ENCODE results near the gene INPP5D.

The INPP5D gene

DNA sequence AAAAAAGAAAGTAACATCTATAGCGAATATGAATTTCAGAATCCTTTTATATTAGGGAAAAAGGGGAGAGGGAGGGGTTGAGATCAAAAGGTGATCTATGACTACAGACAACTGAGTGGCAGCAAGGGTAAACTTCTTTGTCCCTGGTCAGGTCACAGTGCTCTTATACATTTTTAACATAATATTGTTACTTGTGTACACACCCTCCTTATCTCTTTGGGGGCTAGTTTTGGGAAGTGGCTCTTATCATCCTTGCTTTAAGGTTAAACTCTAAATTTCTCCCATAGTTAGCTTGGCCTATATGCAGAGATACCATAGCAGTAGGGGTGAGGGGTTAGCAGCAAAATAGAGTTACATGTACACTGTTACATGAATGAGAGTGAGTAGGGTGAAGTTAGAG lies 159.7 kb downstream of the INPP5D start:
- no peak for DNase-seq

DNA sequence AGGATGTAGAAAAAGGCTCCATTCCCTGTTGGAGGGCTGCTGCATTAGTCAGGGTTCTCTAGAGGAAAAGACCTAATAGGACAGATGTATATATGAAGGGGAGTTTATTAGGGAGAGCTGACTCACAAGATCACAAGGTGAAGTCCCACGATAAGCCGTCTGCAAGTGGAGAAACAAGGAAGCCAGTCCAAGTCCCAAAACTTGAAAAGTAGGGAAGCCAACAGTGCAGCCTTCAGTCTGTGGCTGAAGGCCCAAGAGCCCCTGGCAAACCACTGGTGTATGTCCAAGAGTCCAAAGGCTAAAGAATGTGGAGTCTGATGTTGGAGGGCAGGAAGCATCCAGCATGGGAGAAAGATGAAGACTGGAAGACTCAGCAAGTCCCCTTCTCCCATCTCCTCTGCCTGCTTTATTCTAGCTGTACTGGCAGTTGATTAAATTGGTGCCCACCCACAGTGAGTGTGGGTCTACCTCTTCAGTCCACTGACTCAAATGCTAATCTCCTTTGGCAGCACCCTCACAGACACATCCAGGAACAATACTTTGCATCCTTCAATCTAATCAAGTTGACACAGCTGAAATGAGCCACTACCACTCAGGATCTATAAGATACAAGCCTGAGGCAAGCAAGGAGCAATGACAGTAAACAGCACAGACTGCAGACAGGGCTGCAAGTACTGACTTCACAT lies 161.4 kb downstream of the INPP5D start:
- no peak for DNase-seq

DNA sequence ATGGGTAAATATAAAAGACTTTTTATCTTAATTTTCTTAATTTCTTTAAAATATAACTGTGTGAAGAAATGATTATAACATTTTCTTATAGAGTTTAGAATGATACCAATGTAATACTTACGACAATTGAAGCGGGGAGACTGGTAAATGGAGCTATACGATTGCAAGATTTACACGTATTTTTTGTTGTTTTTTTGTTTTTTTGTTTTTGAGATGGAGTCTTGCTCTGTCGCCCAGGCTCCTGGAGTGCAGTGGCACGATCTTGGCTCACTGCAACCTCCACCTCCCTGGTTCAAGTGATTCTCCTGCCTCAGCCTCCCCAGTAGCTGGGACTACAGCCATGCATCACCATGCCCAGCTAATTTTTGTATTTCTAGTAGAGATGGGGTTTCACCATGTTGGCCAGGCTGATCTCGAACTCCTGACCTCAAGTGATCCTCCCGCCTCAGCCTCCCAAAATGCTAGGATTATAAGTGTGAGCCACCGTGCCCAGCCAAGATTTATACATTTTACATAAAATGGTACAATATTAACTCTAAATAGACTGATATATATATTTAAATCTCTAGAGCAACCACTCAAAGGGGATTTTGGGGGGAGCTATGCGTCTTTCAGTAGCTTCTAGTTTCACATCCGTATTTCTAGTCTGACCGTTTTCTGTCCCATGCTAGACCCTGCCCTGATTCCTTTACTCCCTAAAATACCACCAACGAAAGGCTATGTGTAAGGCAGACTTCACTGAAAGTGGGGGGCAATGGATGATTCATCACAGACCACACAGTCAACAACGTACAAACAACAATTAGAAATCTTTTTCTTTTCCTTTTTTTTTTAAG lies 163.1 kb downstream of the INPP5D start:
- DNase-seq = no peak

DNA sequence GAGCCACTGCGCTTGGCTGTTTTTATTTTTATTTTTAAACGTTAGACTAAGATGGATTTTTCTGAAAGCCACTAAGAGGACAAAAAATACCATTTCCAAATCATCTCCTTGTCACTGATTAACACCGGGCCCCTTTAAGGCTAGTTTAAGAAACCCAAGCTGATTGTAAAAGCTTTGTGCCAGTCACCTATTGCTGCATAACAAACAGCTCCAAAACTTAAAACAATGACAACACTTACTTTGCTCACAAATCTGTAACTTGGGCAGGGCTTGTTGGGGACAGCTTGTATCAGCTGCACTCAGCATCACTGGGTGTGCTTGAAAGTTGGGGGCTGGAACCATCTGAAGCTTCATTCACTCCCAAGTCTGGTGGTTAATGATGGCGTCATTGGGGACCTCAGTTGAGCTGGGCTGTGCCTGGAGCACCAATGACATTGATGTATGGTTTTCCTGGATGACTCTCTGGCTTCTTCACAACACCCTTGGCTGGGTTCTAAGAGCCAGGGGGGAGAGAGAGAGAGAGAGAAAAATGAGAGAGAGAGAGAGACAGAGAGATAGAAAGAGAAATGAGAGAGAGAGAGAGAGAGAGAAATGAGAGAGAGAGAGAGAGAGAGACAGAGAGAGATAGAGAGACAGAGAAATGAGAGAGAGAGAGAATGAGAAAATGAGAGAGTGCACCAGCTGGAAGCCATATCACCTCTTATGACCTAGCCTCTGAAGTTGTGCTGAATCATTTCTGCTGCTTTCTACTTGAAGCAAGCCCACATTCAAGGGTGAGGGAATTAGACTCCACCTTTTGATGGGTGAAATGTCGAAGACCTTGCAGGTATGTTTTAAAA lies 165.3 kb downstream of the INPP5D start:
- no peak for DNase-seq

DNA sequence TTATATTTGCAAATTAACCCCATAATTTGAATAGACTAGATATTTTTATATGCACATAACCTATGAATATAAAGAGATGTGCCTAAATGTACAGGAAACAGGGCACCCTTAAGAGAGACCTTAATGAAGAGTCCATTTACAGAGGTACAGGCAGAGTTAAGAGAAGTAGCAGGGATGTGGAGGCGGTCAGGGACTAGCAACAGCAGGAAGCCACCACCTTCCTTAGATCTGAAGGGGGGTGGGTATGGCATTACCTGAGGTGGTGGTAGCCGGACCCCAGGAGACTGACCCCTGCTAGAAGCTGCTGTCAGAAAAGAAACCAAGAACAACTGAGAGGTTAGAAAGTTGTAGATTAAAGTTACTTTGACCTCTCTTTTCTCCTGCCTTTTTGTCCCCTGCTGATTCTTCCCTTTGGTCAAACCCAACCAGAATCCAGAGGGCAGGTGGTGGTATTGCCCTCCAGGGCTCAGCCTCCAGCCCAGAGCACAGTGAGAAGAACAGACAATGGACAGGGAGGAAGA lies 166.4 kb downstream of the INPP5D start:
- no peak for DNase-seq

DNA sequence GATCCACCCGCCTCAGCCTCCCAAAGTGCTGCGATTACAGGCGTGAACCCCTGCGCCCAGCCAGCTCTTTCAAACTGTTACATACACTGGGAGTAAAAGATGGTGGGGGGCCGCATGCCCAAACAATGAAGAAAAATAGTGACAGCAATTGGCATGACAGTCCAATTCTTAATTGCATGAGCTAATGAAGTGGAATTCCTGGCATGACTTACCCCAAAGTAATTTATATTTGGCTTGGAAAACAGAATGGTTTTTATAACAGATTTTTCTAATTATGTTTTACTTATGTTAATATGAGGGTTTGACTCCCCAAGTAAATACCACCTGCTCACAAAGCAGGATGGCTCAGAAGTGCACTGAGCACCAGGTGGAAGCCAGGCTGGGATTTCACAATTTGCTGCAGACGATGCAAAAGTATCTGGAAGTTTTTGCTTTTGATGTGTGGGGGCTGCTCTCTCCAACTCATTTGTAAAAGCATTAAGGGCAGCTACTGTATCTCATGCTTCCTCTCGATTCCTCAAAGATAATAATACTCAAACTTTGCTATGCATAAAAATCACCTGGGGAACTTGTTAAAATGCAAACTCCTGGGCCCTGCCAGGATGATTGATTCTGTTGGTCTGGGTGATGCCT lies 167.3 kb downstream of the INPP5D start:
- DNase-seq = no peak

DNA sequence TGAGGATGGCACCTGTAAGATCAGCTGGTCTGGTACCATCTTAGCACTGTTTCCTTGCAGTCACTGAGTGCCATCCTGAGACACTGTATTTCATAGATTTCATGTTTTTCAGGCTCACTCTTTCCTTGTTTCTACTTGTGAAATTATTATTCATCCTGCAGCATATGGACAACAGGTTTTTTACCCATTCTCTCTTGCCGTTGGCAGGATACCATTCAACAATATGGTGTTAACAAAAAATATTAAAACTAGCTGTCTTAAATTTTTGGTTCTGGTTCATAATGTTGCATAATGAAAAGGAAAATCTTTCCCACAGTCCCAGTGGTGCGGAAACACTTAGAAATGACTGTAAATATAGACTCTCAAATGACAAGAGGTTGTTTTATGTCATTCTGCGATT lies 168.2 kb downstream of the INPP5D start:
- no peak for DNase-seq

DNA sequence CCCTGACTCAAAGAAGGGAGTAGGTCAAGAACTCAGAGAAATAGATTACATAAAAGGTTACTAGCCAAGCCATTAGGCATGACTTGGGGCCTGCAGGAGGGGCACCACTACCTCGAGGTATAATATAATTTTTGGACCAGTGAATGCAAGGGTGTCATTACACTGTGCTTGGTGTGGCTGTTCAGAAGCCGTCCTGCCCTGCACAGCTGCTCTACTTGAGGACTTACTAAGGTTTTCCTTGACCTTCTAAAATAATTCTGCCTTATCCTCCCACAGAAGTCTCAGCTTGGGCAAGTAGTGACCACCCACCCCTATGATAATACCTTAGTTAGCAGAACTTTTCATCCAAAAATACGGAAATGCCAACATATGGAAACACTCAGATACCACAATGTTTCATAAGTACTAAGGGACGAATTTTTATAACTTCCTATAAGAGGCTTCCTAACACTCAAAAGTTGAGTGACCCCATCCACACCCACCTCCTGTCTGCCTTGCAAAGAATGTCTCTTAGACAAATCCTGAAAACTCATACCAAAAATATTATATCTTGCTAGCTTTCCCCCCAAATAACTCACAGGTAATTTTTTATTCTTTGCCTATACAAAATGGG lies 173.6 kb downstream of the INPP5D start:
- DNase-seq = no peak

DNA sequence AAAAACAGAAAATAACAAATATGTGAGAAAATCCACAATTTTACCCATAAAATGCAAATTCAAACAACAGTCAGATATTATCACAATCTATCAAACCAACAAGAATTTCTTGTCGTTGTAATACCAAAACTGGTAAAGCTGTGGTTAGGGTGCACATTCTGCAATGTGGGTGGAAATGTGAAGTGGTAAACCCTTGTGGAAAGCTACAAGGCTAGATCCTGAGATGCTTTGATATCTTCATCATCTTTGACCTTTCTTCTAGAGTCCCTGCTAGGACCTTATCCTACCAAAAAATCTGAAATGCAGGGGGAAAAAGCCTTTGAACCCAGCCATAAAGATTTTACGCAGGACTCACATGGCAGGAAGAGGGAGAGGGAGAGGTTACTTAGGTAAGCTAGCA lies 174.1 kb downstream of the INPP5D start:
- no peak for DNase-seq

DNA sequence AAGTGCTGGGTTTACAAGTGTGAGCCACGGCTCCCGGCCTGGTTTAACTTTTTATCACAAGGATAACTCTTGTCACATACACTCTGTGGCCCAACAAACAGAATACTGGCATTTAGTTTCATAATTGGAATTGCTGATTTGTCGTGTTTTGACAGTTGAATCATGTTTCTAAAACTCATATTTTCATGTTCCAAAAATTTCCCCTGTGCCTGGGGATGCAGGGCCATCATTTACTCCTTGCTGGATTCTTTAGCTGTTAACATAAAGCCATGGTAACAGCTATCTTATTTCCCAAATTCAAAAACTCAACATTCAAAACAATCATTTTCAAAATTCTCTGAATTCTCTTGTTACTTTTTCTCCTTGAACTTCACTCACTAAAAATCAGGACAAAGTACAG lies 174.9 kb downstream of the INPP5D start:
- no peak for DNase-seq

DNA sequence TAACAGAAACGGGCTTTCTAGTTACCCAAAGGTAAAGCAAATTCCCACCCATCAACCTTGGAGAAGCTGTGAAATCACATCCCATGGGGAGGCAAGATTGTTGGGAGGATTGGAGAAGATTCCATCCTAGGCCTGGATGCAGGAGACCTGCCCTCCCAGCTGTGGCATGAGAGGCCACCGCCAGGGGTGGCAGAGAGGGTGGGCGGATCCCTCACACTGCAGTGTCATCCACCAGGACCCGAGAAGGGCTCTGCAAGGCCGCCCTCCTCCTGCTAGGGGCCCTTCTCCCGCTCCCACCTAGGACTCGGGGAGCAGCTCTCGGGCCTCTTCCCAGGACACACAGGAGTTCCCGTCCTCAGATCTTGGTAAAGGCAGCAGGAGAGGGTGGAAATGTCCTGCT lies 175.8 kb downstream of the INPP5D start:
- no peak for DNase-seq

DNA sequence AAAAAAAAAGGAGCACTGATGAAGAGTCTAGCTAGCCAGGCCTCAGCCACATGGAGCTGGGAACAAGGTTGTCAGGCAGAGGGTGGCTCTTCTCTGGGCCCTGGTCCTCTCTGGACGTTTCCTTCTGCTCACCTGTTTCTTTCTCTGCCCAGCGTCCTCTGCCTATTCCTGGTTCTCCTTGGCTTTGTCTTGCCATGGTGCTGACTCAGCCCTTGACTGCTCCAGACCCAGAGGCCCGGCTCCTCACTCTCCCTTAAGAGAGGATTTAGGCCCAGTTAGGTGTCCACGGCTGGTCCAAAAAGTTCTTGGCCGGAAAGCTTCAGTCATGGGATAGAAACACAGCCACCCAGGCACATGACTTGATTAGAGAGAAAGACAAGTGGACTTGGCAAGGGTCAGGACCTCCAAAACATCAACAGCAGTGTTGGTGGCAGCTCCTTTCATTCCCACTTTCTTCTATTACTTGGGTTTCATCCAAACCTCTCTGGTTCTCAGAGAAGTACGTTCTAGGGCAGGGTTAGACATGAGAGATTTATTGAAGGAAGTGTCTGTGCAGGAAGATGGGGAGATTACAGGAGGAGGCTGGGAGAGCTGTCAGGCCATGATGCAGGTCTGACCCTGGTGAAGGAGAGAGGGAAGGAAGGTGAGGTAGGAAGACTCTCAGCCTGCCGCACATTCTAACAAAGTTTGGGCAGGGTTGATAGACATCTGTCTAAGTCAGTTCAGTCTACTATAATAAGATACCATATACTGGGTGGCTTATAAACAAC lies 176.9 kb downstream of the INPP5D start:
- DNase-seq = no peak

DNA sequence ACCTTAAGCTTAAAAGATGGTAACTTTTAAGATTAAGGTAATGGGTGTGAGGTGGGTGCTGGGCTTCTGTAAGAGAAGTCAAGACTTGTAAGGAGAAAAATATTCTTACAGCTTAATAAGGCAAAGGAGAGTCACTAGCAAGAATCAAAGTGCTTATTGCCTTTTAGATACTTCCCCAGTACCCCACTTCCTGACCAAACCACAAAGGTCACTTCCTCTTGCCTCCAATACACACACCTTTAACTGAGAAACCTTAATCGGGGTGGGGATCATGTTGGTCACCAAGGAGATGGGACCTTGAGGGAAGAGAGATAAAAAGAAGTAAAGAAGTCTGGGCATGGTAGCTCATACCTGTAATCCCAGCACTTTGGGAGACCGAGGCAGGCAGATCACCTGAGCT lies 180.8 kb downstream of the INPP5D start:
- no peak for DNase-seq

DNA sequence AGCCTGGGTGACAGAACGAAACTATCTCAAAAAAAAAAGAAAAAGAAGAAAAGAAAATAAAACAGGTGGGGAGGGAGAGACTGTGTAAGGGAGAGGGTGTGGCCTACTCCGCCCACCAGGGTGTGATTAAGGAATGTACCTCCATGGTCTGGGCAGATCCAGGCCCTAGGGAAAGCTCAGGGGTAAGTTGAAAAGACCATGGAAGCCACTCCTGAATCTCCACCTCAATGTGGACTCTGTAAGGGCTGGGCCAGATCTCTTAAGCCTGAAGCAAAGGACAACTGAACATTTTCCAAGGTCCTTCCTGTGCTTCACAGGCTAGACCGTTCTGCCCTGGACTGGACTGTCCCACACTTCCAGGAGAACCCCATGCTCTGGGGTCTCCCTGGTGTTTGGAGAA lies 181.7 kb downstream of the INPP5D start:
- DNase-seq = no peak

DNA sequence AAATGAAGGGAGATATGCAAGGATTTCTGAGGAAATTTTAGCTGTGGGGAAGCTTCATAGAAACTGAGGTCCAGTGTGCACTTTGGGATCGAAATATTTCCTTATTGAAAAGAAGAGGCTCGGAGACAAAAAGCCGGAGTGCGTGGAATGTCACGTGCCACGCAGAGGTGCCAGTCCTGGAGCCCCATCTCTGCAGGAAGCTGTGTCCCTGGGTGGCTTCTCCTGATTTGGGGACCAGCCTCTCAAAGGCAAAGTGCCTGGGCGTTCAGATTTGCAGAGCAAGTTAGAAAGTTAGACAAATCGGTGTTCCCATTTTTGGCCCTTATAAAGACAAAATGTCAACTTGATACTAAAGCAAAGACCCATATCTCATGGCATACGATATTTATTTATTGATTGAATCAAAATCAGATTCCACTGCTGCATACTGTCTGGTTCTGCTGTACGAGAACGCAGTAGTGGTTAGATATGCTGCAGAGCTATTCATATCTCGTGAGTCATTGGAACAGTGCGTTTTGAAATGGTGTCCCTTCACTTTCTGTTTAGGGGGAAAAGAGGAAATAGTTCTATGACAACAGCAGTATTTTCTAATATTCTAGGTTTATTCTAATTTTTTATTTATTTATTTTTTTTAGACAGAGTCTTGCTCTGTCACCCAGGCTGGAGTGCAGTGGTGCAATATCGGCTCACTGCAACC lies 182.2 kb downstream of the INPP5D start:
- DNase-seq = no peak

DNA sequence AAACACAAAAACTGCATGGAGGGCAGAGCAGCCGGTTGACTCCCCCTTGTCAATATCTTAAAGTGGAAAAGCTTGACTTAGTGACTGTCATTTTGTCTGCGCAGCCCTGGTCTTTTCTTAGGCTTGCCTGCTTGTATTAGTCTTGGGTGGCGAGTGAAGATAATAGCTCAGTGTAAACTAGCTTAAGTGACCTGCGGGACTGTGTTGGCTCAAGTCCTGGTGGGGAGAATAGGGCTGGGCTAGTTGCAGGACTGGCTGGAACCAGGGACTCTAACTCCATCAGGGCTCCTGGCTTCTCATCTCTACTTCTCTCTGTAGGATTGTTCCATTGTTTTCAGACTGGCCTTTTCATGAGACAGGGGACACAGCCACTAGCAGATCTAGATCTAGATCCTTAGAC lies 183.2 kb downstream of the INPP5D start:
- DNase-seq = no peak

DNA sequence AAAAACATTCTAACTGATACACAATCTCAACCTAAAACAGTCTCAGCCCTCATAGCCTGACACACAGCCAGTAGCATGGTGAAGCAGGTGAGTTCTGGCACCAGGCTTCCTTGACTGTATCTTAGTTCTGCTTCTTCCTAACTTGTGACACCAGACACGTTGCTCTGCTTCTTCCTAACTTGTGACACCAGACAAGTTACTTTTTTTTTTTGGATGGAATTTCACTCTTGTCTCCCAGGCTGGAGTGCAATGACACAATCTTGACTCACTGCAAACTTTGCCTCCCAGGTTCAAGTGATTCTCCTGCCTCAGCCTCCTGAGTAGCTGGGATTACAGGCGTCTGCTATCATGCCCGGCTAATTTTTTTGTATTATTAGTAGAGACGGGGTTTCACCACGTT lies 184.7 kb downstream of the INPP5D start:
- no peak for DNase-seq

DNA sequence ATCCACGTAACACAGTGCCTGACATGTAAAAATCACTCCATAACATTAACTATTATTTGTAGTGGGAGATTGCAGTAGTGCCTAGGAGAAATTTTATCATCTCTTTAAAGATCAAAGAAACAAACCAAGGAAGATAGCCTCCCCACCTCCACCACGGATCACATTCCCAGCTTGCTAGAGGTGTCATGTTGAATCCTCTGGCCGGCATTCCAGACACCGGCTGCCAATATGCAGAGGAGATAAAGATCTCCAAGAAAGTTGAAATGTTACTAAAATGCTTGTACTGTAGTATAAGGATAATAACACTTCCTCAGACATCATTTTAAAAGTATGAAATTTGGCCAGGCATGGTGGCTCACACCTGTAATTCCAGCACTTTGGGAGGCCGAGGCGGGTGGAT lies 185.3 kb downstream of the INPP5D start:
- DNase-seq = no peak

DNA sequence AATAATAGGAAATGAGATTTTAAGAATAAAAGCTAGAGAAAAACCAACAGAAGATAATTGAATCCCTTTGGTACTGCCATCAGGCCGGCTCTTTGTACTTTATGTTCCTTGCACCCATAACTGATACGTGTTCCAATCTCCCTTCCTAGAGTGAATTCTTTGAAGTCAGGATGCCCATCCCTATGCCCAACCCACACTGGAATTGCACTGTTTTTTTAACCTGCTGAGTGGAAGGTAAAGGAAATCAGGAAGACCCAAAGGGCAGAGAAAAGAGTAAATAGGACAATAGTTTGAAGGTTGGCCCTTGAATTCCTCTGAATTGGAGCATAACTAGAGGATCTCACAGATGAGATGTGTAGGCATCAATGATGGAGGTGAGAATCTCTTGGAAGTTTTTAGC lies 187.0 kb downstream of the INPP5D start:
- DNase-seq = no peak

DNA sequence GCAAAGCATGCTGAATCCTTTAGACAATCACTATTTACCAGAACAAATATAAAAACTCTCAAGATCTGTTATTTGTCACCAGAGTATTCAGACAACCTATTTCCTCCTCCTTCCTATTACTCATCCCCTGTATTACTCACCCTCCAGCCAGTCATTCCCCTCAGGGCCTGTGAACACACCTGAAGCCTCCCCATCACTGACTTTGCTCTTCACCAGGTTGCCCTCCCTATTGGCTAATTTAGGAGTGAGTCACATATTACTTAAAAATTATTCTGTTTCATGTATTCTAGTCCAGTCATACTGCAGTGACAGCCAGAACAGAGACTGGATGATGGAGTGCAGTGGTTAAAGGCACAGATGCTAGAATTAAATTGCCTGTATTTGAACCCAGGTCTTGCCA lies 187.6 kb downstream of the INPP5D start:
- DNase-seq = peak; percentile 47 to 56

DNA sequence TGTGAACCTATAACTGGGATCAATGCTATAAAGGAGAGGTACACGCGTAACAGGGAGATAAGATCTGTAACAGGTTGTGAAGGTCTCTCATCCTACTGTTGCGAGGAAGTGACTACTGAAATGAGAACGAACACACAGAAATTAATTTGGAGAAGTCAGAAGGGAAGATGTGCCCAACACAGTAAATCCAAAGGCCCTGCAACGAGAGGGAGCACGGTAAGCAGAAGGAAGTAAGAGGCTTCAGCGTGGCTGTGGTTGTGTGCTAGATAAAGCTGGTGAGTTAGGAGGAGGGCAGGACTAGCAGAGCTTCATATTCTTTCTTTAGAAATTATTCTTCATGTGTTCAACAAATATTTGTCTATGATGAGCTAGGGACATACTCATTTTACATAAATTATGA lies 188.9 kb downstream of the INPP5D start:
- no peak for DNase-seq
